HG03342 (cell line): ENCODE measurements around the gene TERC.
A peak's percentile ranks its signal among the peaks of the same experiment; 100 is the strongest.

Experiments
- ATAC-seq: cut with Tn5 transposase; IDR thresholded peaks from one replicate; pipeline ENCODE4 v1.9.1; 2021; ENCODE audit warnings: mild to moderate bottlenecking, moderate library complexity; ENCODE audit not compliant: unreplicated experiment

The TERC gene

GRCh38 chr3:169764882-169765612 is at the start of gene TERC:
TERC (minus strand) TSS chr3:169765060.
- peak; percentile 79 for ATAC-seq

GRCh38 chr3:169813757-169814517 is 49.1 kb upstream of the TERC start:
- ATAC-seq = peak; percentile 94

GRCh38 chr3:169813278-169813677 is 48.4 kb upstream of the TERC start:
- no peak for ATAC-seq

GRCh38 chr3:169812332-169813235 is 47.7 kb upstream of the TERC start, which contains the start of the genes LRRC34 and LRRIQ4:
LRRC34 (minus strand) TSS chr3:169812904; CDS start chr3:169812548, 356 bp downstream.
LRRIQ4 (plus strand) TSS chr3:169812870; CDS start chr3:169821922, 9,052 bp downstream.
- peak; percentile 51 for ATAC-seq

GRCh38 chr3:169811631-169812331 is 46.9 kb upstream of the TERC start:
- peak; percentile 6 for ATAC-seq

- no peak for ATAC-seq
Measured at GRCh38 chr3:169809230-169809795, 44.5 kb upstream of the TERC start.

- ATAC-seq = no peak
Measured at GRCh38 chr3:169804681-169805080, 39.8 kb upstream of the TERC start.

GRCh38 chr3:169792359-169792758 is 27.5 kb upstream of the TERC start:
- no peak for ATAC-seq

GRCh38 chr3:169790687-169791429 is 26.0 kb upstream of the TERC start:
- ATAC-seq = no peak

GRCh38 chr3:169790219-169790618 is 25.4 kb upstream of the TERC start:
- ATAC-seq = no peak

- ATAC-seq = no peak
Measured at GRCh38 chr3:169787791-169788190, 22.9 kb upstream of the TERC start.

GRCh38 chr3:169787120-169787519 is 22.3 kb upstream of the TERC start:
- ATAC-seq = no peak

- no peak for ATAC-seq
Measured at GRCh38 chr3:169781209-169781855, 16.5 kb upstream of the TERC start.

- ATAC-seq = no peak
Measured at GRCh38 chr3:169780742-169781141, 15.9 kb upstream of the TERC start.

- no peak for ATAC-seq
Measured at GRCh38 chr3:169777822-169778221, 13.0 kb upstream of the TERC start.

GRCh38 chr3:169774186-169774585 is 9.3 kb upstream of the TERC start:
- no peak for ATAC-seq

- peak; percentile 82 for ATAC-seq
Measured at GRCh38 chr3:169772897-169773816, 8.3 kb upstream of the TERC start, which contains the start of gene MYNN. MYNN (plus strand) TSS chr3:169773396; CDS start chr3:169774296, 900 bp downstream.
